Cardiac fibroblast (primary cell): ENCODE data around the gene PIH1D2.

Experiments used
- DNase-seq, 2 donors: peaks; one replicate each; pipeline versions ENCODE4 v3.0.0 to v3.0.0-alpha.2; 2010; ENCODE audit warnings: low read depth in 2 of 2
- H3K4me3 ChIP-seq, 2 donors: replicated peaks in 1 of 2; 1 replicate in 1 of 2; 2 replicates in 1 of 2; pipeline ENCODE4 v1.5.1; 2011; ENCODE audit warnings: low read depth in 2 of 2, low read length in 2 of 2, mild to moderate bottlenecking in 2 of 2, moderate library complexity in 1 of 2
- CTCF ChIP-seq: IDR thresholded peaks from one replicate; pipeline ENCODE4 v1.5.1; 2011; ENCODE audit warnings: low read depth, mild to moderate bottlenecking, low read length, inconsistent platforms

Gene PIH1D2

GRCh38 chr11:112024178-112024772 lies 49.5 kb downstream of the PIH1D2 start:
- peak overlapping the region; percentile 84 to 95 for H3K4me3 ChIP-seq
- no peak for TF ChIP-seq CTCF
- no peak for DNase-seq

- DNase-seq: peak in 1 of 2 donors; percentile 4
- no peak overlapping the region for H3K4me3 ChIP-seq
- TF ChIP-seq CTCF: no peak
These were observed 50.7 kb downstream of the PIH1D2 start for GRCh38 chr11:112023104-112023503.

GRCh38 chr11:112019066-112019465 lies 54.8 kb downstream of the PIH1D2 start:
- TF ChIP-seq CTCF: no peak
- H3K4me3 ChIP-seq: no peak overlapping the region
- DNase-seq: no peak
